ENCODE data around the gene EHMT1. TPM values are rescaled to one million over a fixed set of nuclear protein-coding genes. Genes with fewer than 3 reads are reported as not detected.

The EHMT1 gene
- total RNA-seq, 2 experiments from 2014 or later, result 65.9 to 66.3 TPM

DNA sequence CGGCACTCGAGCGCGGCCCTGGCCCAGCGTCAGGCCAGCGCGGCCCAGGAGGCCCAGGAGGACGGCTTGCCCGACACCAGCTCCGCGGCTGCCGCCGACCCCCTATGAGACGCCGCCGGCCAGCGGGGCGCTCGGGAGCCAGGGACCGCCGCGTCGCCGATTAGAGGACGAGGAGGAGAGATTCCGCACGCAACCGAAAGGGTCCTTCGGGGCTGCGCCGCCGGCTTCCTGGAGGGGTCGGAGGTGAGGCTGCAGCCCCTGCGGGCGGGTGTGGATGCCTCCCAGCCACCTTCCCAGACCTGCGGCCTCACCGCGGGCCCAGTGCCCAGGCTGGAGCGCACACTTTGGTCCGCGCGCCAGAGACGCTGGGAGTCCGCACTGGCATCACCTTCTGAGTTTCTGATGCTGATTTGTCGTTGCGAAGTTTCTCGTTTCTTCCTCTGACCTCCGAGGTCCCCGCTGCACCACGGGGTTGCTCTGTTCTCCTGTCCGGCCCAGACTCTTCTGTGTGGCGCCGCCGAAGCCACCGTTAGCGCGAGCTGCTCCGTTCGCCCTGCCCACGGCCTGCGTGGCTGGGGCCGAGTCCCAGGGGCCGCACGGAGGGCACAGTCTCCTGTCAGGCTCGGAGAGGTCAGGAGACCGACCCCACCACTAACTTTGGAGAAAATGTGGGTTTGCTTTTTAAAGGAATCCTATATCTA lies 216.2 kb downstream of the EHMT1 start:
- Mint-ChIP-seq H3K27ac (no peak overlapping the region), H3K36me3 (peaks cover 8% of the 10 kb centered on the region), H3K9me3 (no peaks in the 10 kb centered on the region), H3K4me1 (no peaks in the 10 kb centered on the region), H3K27me3 (no peaks in the 10 kb centered on the region), H3K4me3 (no peak overlapping the region)
- DNase-seq, result no peak

GRCh38 chr9:137836151-137836830 lies 217.5 kb downstream of the EHMT1 start:
- Mint-ChIP-seq H3K4me1 (no peaks in the 10 kb centered on the region), H3K36me3 (peaks cover 8% of the 10 kb centered on the region), H3K27ac (no peak overlapping the region), H3K27me3 (no peaks in the 10 kb centered on the region), H3K9me3 (no peaks in the 10 kb centered on the region), H3K4me3 (no peak overlapping the region)
- DNase-seq, result no peak

DNA sequence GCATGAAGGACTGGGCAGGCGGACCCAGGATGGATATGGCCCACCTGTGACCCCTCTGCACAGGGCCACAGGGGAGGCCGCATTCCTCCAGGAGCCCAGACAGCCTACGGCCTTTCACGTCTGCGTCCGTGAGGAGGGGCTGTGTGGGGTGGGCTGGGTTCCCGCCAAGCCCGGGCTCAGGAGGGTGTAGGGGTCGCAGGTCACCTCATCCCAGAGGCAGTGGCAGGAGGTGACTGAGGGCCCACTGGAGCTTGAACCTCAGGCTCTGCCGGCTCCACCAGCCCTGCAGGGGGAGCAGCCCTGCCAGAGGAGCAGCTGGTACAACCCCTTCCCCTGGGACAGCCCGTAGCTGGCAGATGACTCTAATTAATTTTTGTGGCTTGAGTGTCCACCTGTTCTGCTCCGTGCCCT lies 218.0 kb downstream of the EHMT1 start:
- H3K9me3 Mint-ChIP-seq, result no peaks in the 10 kb centered on the region
- H3K4me3 Mint-ChIP-seq, result no peak overlapping the region
- H3K4me1 Mint-ChIP-seq, result no peaks in the 10 kb centered on the region
- DNase-seq, result no peak
- peaks cover 8% of the 10 kb centered on the region for H3K36me3 Mint-ChIP-seq
- H3K27ac Mint-ChIP-seq, result no peak overlapping the region
- H3K27me3 Mint-ChIP-seq, result no peaks in the 10 kb centered on the region

GRCh38 chr9:137837345-137838278 lies 218.8 kb downstream of the EHMT1 start:
- H3K27me3 Mint-ChIP-seq, result no peaks in the 10 kb centered on the region
- H3K9me3 Mint-ChIP-seq, result no peaks in the 10 kb centered on the region
- no peak overlapping the region for H3K4me3 Mint-ChIP-seq
- no peak overlapping the region for H3K27ac Mint-ChIP-seq
- no peak for DNase-seq
- peaks cover 6% of the 10 kb centered on the region for H3K36me3 Mint-ChIP-seq
- H3K4me1 Mint-ChIP-seq, result no peaks in the 10 kb centered on the region

DNA sequence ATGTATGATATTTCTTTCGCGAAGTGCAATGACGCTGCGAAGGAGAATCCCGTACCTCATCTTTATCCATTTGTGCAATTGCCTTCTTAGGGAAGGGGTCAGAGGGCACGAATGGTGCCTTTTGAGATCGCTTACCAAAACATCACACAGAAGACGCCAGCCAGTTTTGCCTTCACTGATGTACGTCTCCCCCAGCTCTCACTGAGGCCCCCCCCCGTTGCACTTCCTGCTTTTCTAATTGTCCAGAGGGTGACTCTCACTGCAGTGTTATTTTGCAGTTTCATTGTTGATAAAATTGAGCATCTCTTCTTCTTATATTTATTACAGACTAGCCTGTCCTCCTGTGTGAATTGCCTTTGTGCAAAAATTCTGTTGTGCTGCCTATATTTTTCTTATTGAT lies 219.8 kb downstream of the EHMT1 start:
- H3K27ac Mint-ChIP-seq, result no peak overlapping the region
- no peaks in the 10 kb centered on the region for H3K27me3 Mint-ChIP-seq
- H3K9me3 Mint-ChIP-seq, result no peaks in the 10 kb centered on the region
- DNase-seq, result no peak
- peaks cover 4% of the 10 kb centered on the region for H3K36me3 Mint-ChIP-seq
- no peak overlapping the region for H3K4me3 Mint-ChIP-seq
- no peaks in the 10 kb centered on the region for H3K4me1 Mint-ChIP-seq

DNA sequence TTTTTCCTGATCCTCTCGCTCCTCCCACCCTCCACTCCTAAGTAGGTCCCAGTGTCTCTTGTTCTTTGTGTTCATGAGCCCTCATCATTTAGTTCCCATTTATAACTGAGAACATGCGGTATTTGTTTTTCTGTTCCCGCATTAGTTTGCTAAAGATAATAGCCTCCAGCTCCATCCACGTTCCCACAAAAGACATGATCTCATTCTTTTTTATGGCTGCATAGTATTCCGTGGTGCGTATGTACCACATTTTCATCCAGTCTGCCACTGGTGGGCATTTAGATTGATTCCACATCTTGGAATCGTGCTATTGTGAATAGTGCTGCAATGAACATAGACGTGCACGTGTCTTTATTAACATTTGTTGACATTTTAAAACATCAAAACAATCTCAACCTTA lies 224.6 kb downstream of the EHMT1 start:
- H3K4me1 Mint-ChIP-seq, result no peaks in the 10 kb centered on the region
- DNase-seq, result no peak
- H3K4me3 Mint-ChIP-seq, result no peak overlapping the region
- H3K27ac Mint-ChIP-seq, result no peak overlapping the region
- H3K36me3 Mint-ChIP-seq, result no peaks in the 10 kb centered on the region
- H3K9me3 Mint-ChIP-seq, result no peaks in the 10 kb centered on the region
- no peaks in the 10 kb centered on the region for H3K27me3 Mint-ChIP-seq

DNA sequence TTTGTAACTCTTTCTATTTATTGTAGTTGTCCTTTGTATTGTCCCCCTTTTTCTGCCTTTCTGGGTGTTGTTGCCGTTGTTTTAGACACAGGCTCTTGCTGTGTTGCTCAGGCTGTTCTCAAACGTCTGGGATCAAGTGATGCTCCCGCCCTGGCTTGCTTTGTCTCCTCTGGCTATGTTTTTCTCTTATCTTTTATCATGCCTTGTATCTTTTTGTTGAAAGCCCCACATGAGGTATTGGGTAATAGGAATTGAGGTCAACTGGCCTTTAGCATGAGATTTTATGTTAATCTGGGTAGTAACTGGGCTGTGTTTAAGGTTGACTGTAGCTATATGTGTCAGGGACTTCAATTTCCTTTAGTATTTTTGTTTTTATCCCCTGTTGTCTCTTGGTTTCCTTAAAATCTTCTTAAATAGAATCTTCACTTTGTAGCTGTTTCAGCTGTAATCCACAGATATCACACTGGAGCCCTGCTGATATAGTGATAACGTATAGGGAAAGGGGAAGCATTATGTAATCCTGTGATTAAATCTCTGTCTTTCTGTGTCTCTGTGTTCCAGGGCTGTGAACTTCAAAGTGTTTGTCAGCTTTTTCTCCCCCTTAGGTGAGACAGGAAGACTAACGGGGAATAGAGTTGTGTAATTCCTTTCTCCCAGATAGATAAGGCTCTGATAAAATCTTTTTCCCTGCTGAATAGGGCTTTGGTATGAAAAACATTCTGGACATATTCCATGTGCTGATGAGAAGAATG lies 232.9 kb downstream of the EHMT1 start:
- no peak overlapping the region for H3K4me3 Mint-ChIP-seq
- H3K4me1 Mint-ChIP-seq, result no peaks in the 10 kb centered on the region
- H3K9me3 Mint-ChIP-seq, result peaks cover 23% of the 10 kb centered on the region
- no peak overlapping the region for H3K27ac Mint-ChIP-seq
- no peaks in the 10 kb centered on the region for H3K27me3 Mint-ChIP-seq
- DNase-seq, result no peak
- peaks cover 6% of the 10 kb centered on the region for H3K36me3 Mint-ChIP-seq

DNA sequence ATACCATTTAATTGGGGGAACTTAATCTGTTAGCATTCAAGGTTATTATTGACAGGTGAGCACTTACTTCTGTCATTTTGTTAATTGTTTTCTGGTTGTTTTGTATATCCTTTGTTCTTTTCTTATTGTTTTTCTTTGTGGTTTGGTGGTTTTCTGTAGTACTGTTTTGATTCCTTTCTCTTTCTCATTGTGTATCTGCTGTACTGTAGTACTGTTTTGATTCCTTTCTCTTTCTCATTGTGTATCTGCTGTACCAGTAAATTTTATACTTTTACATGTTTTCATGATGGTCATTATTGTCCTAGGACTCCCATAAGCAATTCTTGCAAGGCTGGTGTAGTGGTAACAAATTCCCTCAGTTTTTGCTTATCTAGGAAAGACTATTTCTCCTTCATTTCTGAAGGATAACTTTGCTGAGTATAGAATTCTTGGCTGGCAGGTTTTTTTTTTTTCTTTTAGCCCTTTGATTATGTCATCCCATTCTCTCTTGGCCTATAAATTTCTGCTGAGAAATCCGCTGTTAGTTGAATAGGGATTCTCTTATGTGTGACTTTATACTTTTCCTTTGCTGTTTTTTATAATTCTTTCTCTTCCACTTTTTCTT lies 234.7 kb downstream of the EHMT1 start:
- H3K4me3 Mint-ChIP-seq, result no peak overlapping the region
- peaks cover 6% of the 10 kb centered on the region for H3K36me3 Mint-ChIP-seq
- H3K9me3 Mint-ChIP-seq, result peaks cover 23% of the 10 kb centered on the region
- H3K4me1 Mint-ChIP-seq, result no peaks in the 10 kb centered on the region
- H3K27me3 Mint-ChIP-seq, result no peaks in the 10 kb centered on the region
- no peak for DNase-seq
- no peak overlapping the region for H3K27ac Mint-ChIP-seq

- Mint-ChIP-seq H3K4me3 (no peak overlapping the region), H3K27ac (no peak overlapping the region), H3K27me3 (no peaks in the 10 kb centered on the region), H3K4me1 (no peaks in the 10 kb centered on the region), H3K36me3 (peaks cover 10% of the 10 kb centered on the region), H3K9me3 (peaks cover 24% of the 10 kb centered on the region)
- no peak for DNase-seq
Observed at GRCh38 chr9:137860361-137860760, 241.6 kb downstream of the EHMT1 start.

DNA sequence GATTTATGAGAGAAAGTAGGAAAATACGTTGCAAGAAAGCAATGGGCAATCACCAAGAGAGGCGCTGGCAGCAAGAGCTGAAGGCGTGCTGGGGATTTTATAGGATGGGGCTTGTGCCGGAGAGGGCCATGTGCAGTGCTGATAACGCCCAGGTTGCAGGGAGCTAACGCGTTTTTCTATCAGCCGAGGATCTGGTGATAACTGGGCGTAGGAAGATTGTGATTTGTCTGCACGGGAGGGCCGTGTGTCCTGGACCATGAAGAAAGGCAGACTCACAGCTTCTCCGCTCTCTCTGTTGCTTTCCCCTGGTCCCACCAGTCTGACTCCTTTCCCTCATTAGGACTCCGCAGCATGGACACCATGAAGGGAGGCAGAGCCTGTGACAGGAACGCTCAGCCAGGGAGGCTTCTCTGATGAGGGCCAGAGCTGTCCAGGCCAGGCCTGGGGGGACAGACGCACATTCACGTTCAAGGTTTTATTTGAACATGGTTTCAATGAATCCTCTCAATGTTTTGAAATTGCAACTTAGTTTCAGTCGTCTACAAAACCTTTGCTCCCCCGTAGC lies 246.9 kb downstream of the EHMT1 start:
- Mint-ChIP-seq H3K4me3 (no peak overlapping the region), H3K27me3 (peaks cover 19% of the 10 kb centered on the region), H3K4me1 (no peaks in the 10 kb centered on the region), H3K27ac (no peak overlapping the region), H3K9me3 (peaks cover 10% of the 10 kb centered on the region), H3K36me3 (peaks cover 2% of the 10 kb centered on the region)
- DNase-seq, result no peak

DNA sequence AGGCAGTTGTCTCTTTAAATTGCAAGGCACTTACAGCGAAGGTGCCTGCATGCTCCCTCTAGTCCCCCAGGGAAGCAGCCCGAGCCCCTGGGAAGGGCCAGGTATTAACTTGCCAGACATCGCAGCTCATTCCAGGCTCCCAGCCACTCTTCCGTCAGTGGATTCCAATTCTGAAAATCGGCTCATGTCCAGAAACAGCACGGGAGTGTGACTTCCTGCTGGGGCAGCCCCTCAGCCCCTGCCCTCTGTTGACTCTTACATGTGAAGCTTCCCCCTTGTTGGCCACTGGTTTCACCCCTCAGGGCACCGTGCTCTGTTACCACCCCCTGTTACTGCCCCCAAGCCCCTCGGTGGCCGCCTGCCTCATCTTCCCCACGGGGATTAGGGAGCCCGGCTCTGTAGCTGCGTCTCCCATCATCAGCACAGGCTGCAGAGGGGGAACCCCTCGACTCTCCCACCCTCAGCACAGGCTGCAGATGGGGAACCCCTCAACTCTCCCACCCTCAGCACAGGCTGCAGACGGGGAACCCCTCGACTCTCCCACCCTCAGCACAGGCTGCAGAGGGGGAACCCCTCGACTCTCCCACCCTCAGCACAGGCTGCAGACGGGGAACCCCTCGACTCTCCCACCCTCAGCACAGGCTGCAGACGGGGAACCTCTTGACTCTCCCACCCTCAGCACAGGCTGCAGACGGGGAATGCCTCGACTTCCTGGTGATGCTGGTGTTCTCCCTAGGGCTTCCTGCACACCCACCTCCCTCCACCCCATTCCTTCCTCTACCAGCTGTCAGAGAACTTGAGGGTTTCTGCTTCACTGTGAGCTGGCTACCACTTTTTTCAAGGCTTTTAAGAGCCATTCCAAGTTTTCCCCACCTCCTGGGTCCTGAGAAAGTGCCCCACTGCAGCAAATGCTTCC lies 247.7 kb downstream of the EHMT1 start:
- Mint-ChIP-seq H3K4me3 (no peak overlapping the region), H3K27me3 (peaks cover 19% of the 10 kb centered on the region), H3K4me1 (no peaks in the 10 kb centered on the region), H3K9me3 (peaks cover 6% of the 10 kb centered on the region), H3K27ac (no peak overlapping the region), H3K36me3 (peaks cover 2% of the 10 kb centered on the region)
- DNase-seq, result no peak

- no peak for DNase-seq
- H3K4me1 Mint-ChIP-seq, result no peaks in the 10 kb centered on the region
- no peak overlapping the region for H3K4me3 Mint-ChIP-seq
- peaks cover 37% of the 10 kb centered on the region for H3K27me3 Mint-ChIP-seq
- H3K27ac Mint-ChIP-seq, result no peak overlapping the region
- no peaks in the 10 kb centered on the region for H3K36me3 Mint-ChIP-seq
- no peaks in the 10 kb centered on the region for H3K9me3 Mint-ChIP-seq
Observed at GRCh38 chr9:137870432-137870831, 251.6 kb downstream of the EHMT1 start.

GRCh38 chr9:137872296-137872695 lies 253.5 kb downstream of the EHMT1 start:
- Mint-ChIP-seq H3K4me3 (no peak overlapping the region), H3K36me3 (no peaks in the 10 kb centered on the region), H3K9me3 (no peaks in the 10 kb centered on the region), H3K4me1 (no peaks in the 10 kb centered on the region), H3K27ac (no peak overlapping the region), H3K27me3 (peaks cover 53% of the 10 kb centered on the region)
- DNase-seq, result no peak

Data from activated naive CD8-positive, alpha-beta T cell treated with anti-CD3 and anti-CD28 coated beads for 36 hours (primary cell).